H1 (cell line): ENCODE results near the gene FLT3. TPM values are rescaled to one million over a fixed set of nuclear protein-coding genes. Genes with fewer than 3 reads are reported as not detected.

ENCODE experiments used
- BCL11A ChIP-seq, 2 experiments: IDR thresholded peaks; one replicate each; pipeline ENCODE4 v1.6.1; 2011; ENCODE audit warnings: low read depth in 2 of 2, low read length in 2 of 2, mild to moderate bottlenecking in 2 of 2
- CHD2 ChIP-seq: IDR thresholded peaks from 2 replicates; pipeline ENCODE4 v1.6.1; 2012; ENCODE audit warnings: low read length, improper control_type of control experiment
- CTBP2 ChIP-seq: IDR thresholded peaks from 2 replicates; pipeline ENCODE4 v1.7.0; 2011; ENCODE audit warnings: borderline replicate concordance, mild to moderate bottlenecking, moderate library complexity, mixed read lengths, low read length; ENCODE audit not compliant: insufficient read depth, insufficient read length
- HDAC6 ChIP-seq: IDR thresholded peaks from one replicate; pipeline ENCODE4 v1.7.1; 2012; ENCODE audit warnings: low read depth, mild to moderate bottlenecking, inconsistent platforms, low read length, moderate library complexity
- JUND ChIP-seq: IDR thresholded peaks from 2 replicates; pipeline ENCODE4 v1.6.1; 2011; ENCODE audit warnings: mild to moderate bottlenecking, improper control_type of control experiment, low read length
- RAD21 ChIP-seq, 2 experiments: IDR thresholded peaks in 1 of 2; conservative IDR thresholded peaks in 1 of 2; 2 replicates each; pipeline ENCODE4 v1.6.1; 2011; ENCODE audit warnings: low read depth in 2 of 2, low read length in 2 of 2, improper control_type of control experiment in 1 of 2, inconsistent platforms in 1 of 2, mild to moderate bottlenecking in 1 of 2, moderate library complexity in 1 of 2
- RFX5 ChIP-seq: IDR thresholded peaks from 2 replicates; pipeline ENCODE4 v1.6.1; 2011; ENCODE audit warnings: low read depth, low read length, improper control_type of control experiment, borderline replicate concordance
- SUZ12 ChIP-seq: fragments of 200-600 bp; sonication (generic); IDR thresholded peaks from 2 replicates; pipeline ENCODE4 v1.6.1; 2012; ENCODE audit warnings: mild to moderate bottlenecking, inconsistent platforms, low read length, moderate library complexity, mixed read lengths
- TAF7 ChIP-seq: optimal IDR thresholded peaks from 2 replicates; pipeline ENCODE3; 2011; ENCODE audit warnings: low read depth, mild to moderate bottlenecking, inconsistent platforms, low read length, moderate library complexity, borderline replicate concordance
- polyA plus RNA-seq, 7 experiments: library from polyadenylated mRNA; depleted of rRNA in 3 of 7; stranded (reverse) in 5 of 7; unstranded in 2 of 7; fragments of >200 nt in 5 of 7; fragments of 200-250 nt in 2 of 7; gene quantifications; 1 replicate in 5 of 7; 2 replicates in 1 of 7; 4 replicates in 1 of 7; pipeline versions ENCODE4 v1.2.1 to v1.2.3, GENCODE V29; 2011 to 2013; ENCODE audit warnings: missing spikeins in 2 of 7, mixed read lengths in 2 of 7
- total RNA-seq: library from RNA; stranded (reverse); fragmentation: NEBNext Ultra II Directional; extraction: Animal tissue kit (Norgen Biotek cat#: 25700); gene quantifications from 2 replicates; pipeline ENCODE4 v1.2.1, GENCODE V29; 2021
- TF ChIP-seq, protein P1 (sequence below): fragments of 300-600 bp; sonication (generic); IDR thresholded peaks from 2 replicates; pipeline ENCODE4 v1.7.1; 2012; ENCODE audit warnings: low read length, moderate library complexity, mild to moderate bottlenecking, inconsistent platforms; ENCODE audit not compliant: insufficient replicate concordance

The FLT3 gene
- total and polyA plus RNA-seq, 2 of the 8 experiments (the other 6 are each of a cell fraction or from before 2014, with no cell fraction given) = 0.44 to 0.71 TPM

DNA sequence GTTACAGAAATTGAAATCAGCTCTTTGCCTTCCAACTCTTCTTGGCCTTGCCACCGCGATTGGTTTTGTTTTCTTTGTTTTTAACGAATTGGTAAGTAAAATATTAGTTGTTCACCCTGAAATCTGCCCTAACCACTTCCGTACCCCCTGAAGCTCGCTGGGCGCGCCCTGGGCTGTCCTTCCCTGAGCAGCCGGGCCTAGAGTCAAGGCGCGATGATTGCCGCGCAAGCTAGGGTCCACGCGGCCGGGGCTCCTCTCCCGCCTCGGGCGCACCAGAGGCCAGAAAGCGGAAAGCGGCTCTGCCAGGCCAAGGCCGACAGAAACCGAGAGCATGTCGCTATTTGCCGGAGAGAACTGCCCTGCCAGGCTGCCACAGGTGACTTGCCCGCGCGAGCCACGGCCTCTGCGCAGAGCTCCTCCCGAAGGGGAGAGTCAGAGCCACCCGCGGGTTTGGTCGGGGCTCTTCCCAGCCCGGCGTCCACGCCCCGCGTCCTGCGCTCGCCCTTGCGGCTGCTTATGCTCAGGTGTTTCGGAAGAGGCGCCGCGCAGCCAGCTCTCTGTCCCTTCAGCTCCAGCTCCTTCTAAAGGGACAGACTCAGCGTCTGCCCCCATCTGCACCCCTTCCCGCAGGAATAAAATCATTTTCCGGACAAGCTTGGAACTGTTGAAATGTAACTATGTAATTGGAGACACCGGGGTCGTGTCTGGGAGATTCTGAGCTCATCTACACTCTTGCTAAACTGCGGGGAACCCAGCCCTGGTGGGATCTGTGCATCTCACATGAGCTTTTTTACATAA is 124.6 kb downstream of the FLT3 start (continued):
- TF ChIP-seq, protein P1, sequence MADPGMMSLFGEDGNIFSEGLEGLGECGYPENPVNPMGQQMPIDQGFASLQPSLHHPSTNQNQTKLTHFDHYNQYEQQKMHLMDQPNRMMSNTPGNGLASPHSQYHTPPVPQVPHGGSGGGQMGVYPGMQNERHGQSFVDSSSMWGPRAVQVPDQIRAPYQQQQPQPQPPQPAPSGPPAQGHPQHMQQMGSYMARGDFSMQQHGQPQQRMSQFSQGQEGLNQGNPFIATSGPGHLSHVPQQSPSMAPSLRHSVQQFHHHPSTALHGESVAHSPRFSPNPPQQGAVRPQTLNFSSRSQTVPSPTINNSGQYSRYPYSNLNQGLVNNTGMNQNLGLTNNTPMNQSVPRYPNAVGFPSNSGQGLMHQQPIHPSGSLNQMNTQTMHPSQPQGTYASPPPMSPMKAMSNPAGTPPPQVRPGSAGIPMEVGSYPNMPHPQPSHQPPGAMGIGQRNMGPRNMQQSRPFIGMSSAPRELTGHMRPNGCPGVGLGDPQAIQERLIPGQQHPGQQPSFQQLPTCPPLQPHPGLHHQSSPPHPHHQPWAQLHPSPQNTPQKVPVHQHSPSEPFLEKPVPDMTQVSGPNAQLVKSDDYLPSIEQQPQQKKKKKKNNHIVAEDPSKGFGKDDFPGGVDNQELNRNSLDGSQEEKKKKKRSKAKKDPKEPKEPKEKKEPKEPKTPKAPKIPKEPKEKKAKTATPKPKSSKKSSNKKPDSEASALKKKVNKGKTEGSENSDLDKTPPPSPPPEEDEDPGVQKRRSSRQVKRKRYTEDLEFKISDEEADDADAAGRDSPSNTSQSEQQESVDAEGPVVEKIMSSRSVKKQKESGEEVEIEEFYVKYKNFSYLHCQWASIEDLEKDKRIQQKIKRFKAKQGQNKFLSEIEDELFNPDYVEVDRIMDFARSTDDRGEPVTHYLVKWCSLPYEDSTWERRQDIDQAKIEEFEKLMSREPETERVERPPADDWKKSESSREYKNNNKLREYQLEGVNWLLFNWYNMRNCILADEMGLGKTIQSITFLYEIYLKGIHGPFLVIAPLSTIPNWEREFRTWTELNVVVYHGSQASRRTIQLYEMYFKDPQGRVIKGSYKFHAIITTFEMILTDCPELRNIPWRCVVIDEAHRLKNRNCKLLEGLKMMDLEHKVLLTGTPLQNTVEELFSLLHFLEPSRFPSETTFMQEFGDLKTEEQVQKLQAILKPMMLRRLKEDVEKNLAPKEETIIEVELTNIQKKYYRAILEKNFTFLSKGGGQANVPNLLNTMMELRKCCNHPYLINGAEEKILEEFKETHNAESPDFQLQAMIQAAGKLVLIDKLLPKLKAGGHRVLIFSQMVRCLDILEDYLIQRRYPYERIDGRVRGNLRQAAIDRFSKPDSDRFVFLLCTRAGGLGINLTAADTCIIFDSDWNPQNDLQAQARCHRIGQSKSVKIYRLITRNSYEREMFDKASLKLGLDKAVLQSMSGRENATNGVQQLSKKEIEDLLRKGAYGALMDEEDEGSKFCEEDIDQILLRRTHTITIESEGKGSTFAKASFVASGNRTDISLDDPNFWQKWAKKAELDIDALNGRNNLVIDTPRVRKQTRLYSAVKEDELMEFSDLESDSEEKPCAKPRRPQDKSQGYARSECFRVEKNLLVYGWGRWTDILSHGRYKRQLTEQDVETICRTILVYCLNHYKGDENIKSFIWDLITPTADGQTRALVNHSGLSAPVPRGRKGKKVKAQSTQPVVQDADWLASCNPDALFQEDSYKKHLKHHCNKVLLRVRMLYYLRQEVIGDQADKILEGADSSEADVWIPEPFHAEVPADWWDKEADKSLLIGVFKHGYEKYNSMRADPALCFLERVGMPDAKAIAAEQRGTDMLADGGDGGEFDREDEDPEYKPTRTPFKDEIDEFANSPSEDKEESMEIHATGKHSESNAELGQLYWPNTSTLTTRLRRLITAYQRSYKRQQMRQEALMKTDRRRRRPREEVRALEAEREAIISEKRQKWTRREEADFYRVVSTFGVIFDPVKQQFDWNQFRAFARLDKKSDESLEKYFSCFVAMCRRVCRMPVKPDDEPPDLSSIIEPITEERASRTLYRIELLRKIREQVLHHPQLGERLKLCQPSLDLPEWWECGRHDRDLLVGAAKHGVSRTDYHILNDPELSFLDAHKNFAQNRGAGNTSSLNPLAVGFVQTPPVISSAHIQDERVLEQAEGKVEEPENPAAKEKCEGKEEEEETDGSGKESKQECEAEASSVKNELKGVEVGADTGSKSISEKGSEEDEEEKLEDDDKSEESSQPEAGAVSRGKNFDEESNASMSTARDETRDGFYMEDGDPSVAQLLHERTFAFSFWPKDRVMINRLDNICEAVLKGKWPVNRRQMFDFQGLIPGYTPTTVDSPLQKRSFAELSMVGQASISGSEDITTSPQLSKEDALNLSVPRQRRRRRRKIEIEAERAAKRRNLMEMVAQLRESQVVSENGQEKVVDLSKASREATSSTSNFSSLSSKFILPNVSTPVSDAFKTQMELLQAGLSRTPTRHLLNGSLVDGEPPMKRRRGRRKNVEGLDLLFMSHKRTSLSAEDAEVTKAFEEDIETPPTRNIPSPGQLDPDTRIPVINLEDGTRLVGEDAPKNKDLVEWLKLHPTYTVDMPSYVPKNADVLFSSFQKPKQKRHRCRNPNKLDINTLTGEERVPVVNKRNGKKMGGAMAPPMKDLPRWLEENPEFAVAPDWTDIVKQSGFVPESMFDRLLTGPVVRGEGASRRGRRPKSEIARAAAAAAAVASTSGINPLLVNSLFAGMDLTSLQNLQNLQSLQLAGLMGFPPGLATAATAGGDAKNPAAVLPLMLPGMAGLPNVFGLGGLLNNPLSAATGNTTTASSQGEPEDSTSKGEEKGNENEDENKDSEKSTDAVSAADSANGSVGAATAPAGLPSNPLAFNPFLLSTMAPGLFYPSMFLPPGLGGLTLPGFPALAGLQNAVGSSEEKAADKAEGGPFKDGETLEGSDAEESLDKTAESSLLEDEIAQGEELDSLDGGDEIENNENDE = no peak
- TF ChIP-seq CHD2 (no peak), SUZ12 (peak; percentile 100), TAF7 (no peak), CTBP2 (no peak), RAD21 (IDR thresholded peaks at IDR 0.05 in 1 of 2, conservative IDR thresholded peaks at IDR 0.05 in 1 of 2; ENCODE audit: low read depth in 2 of 2, low read length in 2 of 2) (no peak), BCL11A (IDR thresholded peaks at IDR 0.05; ENCODE audit: low read depth in 2 of 2, low read length in 2 of 2) (no peak), RFX5 (no peak), JUND (no peak), HDAC6 (no peak)
